ENCODE results near the gene TMUB1.

TMUB1 gene

GRCh38 chr7:151086802-151087244 is 3.5 kb upstream of the TMUB1 start:
- Histone ChIP-seq H3K4me1 (ENCODE audit: control insufficient read depth in 5 of 5, insufficient read depth in 5 of 5, low read length in 5 of 5) (peaks cover 20 to 78% (median 73%) of the 10 kb centered on the region in 5 donors), H3K36me3 (ENCODE audit: control insufficient read depth in 5 of 5, insufficient read depth in 5 of 5, low read length in 5 of 5) (peaks cover 0 to 1% (median 0%) of the 10 kb centered on the region in 5 donors)

GRCh38 chr7:151085691-151086620 is 2.7 kb upstream of the TMUB1 start, which contains the start of gene AGAP3:
AGAP3 (plus strand) TSS chr7:151086475; CDS start chr7:151086742, 267 bp downstream.
- Histone ChIP-seq H3K9me3 (ENCODE audit: control insufficient read depth in 5 of 5, low read length in 5 of 5) (no peaks in the 10 kb centered on the region), H3K9ac (ENCODE audit: low read length in 5 of 5) (peak within 1 kb of the TSS; percentile 38 to 93 (median 77)), H3K4me1 (ENCODE audit: control insufficient read depth in 5 of 5, insufficient read depth in 5 of 5, low read length in 5 of 5) (peaks cover 13 to 78% (median 73%) of the 10 kb centered on the region in 5 donors), H3K27ac (ENCODE audit: low read depth, low read length) (peak within 1 kb of the TSS; percentile 99), H3K27me3 (ENCODE audit: control insufficient read depth in 5 of 5, insufficient read depth in 4 of 5, low read length in 5 of 5) (no peaks in the 10 kb centered on the region), H3K4me3 (ENCODE audit: low read depth in 1 of 5, low read length in 5 of 5) (peak within 1 kb of the TSS; percentile 57 to 91 (median 77)), H3K36me3 (ENCODE audit: control insufficient read depth in 5 of 5, insufficient read depth in 5 of 5, low read length in 5 of 5) (no peaks in the 10 kb centered on the region)

More at GRCh38 chr7:151086802-151087244, 3.5 kb upstream of the TMUB1 start:
- Histone ChIP-seq H3K9me3 (ENCODE audit: control insufficient read depth in 5 of 5, low read length in 5 of 5) (no peaks in the 10 kb centered on the region), H3K27ac (ENCODE audit: low read depth, low read length) (peak overlapping the region; percentile 99), H3K9ac (ENCODE audit: low read length in 5 of 5) (peak overlapping the region; percentile 38 to 93 (median 77)), H3K4me3 (ENCODE audit: low read depth in 1 of 5, low read length in 5 of 5) (peak overlapping the region; percentile 48 to 91 (median 77)), H3K27me3 (ENCODE audit: control insufficient read depth in 5 of 5, insufficient read depth in 4 of 5, low read length in 5 of 5) (no peaks in the 10 kb centered on the region)

DNA sequence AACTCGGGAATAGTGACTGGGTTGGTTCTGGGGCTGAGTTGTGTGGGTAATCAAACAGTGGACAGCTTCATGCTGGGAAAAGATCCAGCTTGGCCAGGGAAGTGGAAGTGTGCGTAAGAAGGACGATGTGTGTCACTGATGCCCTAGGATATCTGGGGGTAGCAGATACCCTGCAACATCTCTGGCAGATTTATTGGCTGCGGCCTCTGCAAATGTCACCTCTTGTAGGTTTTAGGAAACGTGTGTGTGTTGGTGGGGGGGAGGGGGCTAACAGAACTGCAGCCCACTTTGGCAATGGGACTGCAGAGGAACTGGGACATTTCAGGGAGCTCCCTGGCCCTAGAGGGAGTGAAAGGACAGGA is 2.0 kb upstream of the TMUB1 start:
- Histone ChIP-seq H3K9ac (ENCODE audit: low read length in 5 of 5) (peak overlapping the region in 4 of 5 donors; percentile 32 to 76 (median 69)), H3K4me1 (ENCODE audit: control insufficient read depth in 5 of 5, insufficient read depth in 5 of 5, low read length in 5 of 5) (peaks cover 12 to 75% (median 69%) of the 10 kb centered on the region in 5 donors), H3K4me3 (ENCODE audit: low read depth in 1 of 5, low read length in 5 of 5) (peak overlapping the region in 4 of 5 donors; percentile 57 to 72 (median 63)), H3K36me3 (ENCODE audit: control insufficient read depth in 5 of 5, insufficient read depth in 5 of 5, low read length in 5 of 5) (no peaks in the 10 kb centered on the region), H3K27me3 (ENCODE audit: control insufficient read depth in 5 of 5, insufficient read depth in 4 of 5, low read length in 5 of 5) (no peaks in the 10 kb centered on the region), H3K9me3 (ENCODE audit: control insufficient read depth in 5 of 5, low read length in 5 of 5) (no peaks in the 10 kb centered on the region), H3K27ac (ENCODE audit: low read depth, low read length) (peak overlapping the region; percentile 84)

DNA sequence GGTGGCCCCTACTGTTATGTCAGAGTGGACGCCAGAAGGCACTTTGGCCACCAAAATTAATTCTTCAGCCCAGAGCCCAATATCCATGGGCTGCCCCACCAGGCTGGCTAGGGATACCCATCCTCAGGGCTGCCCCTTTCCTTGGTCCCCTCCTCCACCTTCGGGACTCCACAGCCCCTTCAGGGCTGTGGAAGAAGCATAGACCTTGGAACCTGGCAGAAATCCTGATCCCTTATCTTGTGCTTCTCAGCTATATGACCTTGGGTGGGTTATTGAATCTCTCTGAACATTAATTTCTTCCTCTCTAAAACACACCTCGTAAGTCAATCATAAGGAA is 499 bp upstream of the TMUB1 start:
- Histone ChIP-seq H3K27me3 (ENCODE audit: control insufficient read depth in 5 of 5, insufficient read depth in 4 of 5, low read length in 5 of 5) (no peaks in the 10 kb centered on the region), H3K9me3 (ENCODE audit: control insufficient read depth in 5 of 5, low read length in 5 of 5) (no peaks in the 10 kb centered on the region), H3K4me1 (ENCODE audit: control insufficient read depth in 5 of 5, insufficient read depth in 5 of 5, low read length in 5 of 5) (peaks cover 8 to 75% (median 67%) of the 10 kb centered on the region in 5 donors), H3K4me3 (ENCODE audit: low read depth in 1 of 5, low read length in 5 of 5) (peak overlapping the region; percentile 10 to 95 (median 71)), H3K27ac (ENCODE audit: low read depth, low read length) (no peak overlapping the region), H3K36me3 (ENCODE audit: control insufficient read depth in 5 of 5, insufficient read depth in 5 of 5, low read length in 5 of 5) (peaks cover 0 to 4% (median 0%) of the 10 kb centered on the region in 5 donors), H3K9ac (ENCODE audit: low read length in 5 of 5) (peak overlapping the region in 2 of 5 donors; percentile 28 to 30)

- peaks cover 0 to 7% (median 0%) of the 10 kb centered on the region in 5 donors for H3K36me3 ChIP-seq (ENCODE audit: control insufficient read depth in 5 of 5, insufficient read depth in 5 of 5, low read length in 5 of 5)
- H3K9ac ChIP-seq (ENCODE audit: low read length in 5 of 5): peak overlapping the region; percentile 38 to 86 (median 82)
- H3K27me3 ChIP-seq (ENCODE audit: control insufficient read depth in 5 of 5, insufficient read depth in 4 of 5, low read length in 5 of 5): no peaks in the 10 kb centered on the region
- H3K27ac ChIP-seq (ENCODE audit: low read depth, low read length): peak overlapping the region; percentile 94
- H3K4me1 ChIP-seq (ENCODE audit: control insufficient read depth in 5 of 5, insufficient read depth in 5 of 5, low read length in 5 of 5): peaks cover 4 to 72% (median 61%) of the 10 kb centered on the region in 5 donors
- H3K9me3 ChIP-seq (ENCODE audit: control insufficient read depth in 5 of 5, low read length in 5 of 5): no peaks in the 10 kb centered on the region
- peak overlapping the region; percentile 66 to 95 (median 80) for H3K4me3 ChIP-seq (ENCODE audit: low read depth in 1 of 5, low read length in 5 of 5)
These were observed 887 bp downstream of the TMUB1 start for GRCh38 chr7:151082141-151083070.

- peak overlapping the region; percentile 94 for H3K27ac ChIP-seq (ENCODE audit: low read depth, low read length)
- H3K36me3 ChIP-seq (ENCODE audit: control insufficient read depth in 5 of 5, insufficient read depth in 5 of 5, low read length in 5 of 5): peaks cover 0 to 12% (median 6%) of the 10 kb centered on the region in 5 donors
- H3K9ac ChIP-seq (ENCODE audit: low read length in 5 of 5): peak overlapping the region in 4 of 5 donors; percentile 65 to 86 (median 83)
- no peaks in the 10 kb centered on the region for H3K27me3 ChIP-seq (ENCODE audit: control insufficient read depth in 5 of 5, insufficient read depth in 4 of 5, low read length in 5 of 5)
- H3K4me1 ChIP-seq (ENCODE audit: control insufficient read depth in 5 of 5, insufficient read depth in 5 of 5, low read length in 5 of 5): peaks cover 4 to 67% (median 58%) of the 10 kb centered on the region in 5 donors
- H3K4me3 ChIP-seq (ENCODE audit: low read depth in 1 of 5, low read length in 5 of 5): peak overlapping the region in 4 of 5 donors; percentile 53 to 95 (median 84)
- no peaks in the 10 kb centered on the region for H3K9me3 ChIP-seq (ENCODE audit: control insufficient read depth in 5 of 5, low read length in 5 of 5)
These were observed 1.9 kb downstream of the TMUB1 start for GRCh38 chr7:151081170-151082101.

DNA sequence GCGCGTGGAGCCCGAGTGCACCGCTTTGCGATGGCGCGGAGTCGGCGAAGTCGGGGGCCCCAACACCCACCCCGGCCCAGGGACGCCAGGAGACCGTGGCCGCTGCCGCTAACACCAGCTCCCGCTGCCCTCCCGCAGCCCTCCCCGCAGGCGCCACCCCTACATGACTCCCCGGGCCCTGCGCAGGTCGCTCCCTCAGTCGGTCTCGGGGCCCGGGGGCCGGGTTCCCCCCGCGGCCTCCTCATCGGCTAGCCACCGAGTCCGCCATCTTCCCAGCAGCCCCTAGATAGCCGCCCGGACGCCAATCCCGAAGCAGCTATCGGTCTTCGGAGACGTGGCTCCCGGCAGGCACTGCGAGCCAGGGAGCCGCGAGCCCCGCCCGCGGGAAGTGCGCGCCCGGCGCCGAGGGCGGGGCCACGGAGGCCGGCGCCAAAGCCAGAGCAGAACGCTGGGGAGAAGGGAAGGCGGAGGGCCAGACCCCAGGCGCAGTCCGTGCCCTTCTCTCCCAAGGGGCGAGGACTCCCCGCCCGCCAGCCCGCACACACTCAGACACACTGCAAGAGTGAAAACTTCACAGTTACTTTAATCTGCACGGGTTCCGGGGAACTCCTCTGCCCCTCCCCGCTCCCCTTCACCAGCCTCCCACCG is 2.6 kb downstream of the TMUB1 start, which contains the start of gene FASTK:
Gene FASTK, minus strand, starts transcription at position 288 of the 648 bp plus-strand sequence. Its CDS starts 43 bp downstream, at position 245.
- H3K4me3 ChIP-seq (ENCODE audit: low read depth in 1 of 5, low read length in 5 of 5): peak within 1 kb of the TSS; percentile 80 to 95 (median 83)
- H3K4me1 ChIP-seq (ENCODE audit: control insufficient read depth in 5 of 5, insufficient read depth in 5 of 5, low read length in 5 of 5): peaks cover 4 to 64% (median 54%) of the 10 kb centered on the region in 5 donors
- peak within 1 kb of the TSS in 4 of 5 donors; percentile 65 to 92 (median 88) for H3K9ac ChIP-seq (ENCODE audit: low read length in 5 of 5)
- H3K9me3 ChIP-seq (ENCODE audit: control insufficient read depth in 5 of 5, low read length in 5 of 5): no peaks in the 10 kb centered on the region
- peaks cover 0 to 19% (median 12%) of the 10 kb centered on the region in 5 donors for H3K36me3 ChIP-seq (ENCODE audit: control insufficient read depth in 5 of 5, insufficient read depth in 5 of 5, low read length in 5 of 5)
- peak within 1 kb of the TSS; percentile 94 for H3K27ac ChIP-seq (ENCODE audit: low read depth, low read length)
- no peaks in the 10 kb centered on the region for H3K27me3 ChIP-seq (ENCODE audit: control insufficient read depth in 5 of 5, insufficient read depth in 4 of 5, low read length in 5 of 5)

- Histone ChIP-seq H3K9ac (ENCODE audit: low read length in 5 of 5) (peak overlapping the region in 4 of 5 donors; percentile 65 to 92 (median 88)), H3K4me3 (ENCODE audit: low read depth in 1 of 5, low read length in 5 of 5) (peak overlapping the region; percentile 80 to 95 (median 83)), H3K36me3 (ENCODE audit: control insufficient read depth in 5 of 5, insufficient read depth in 5 of 5, low read length in 5 of 5) (peaks cover 0 to 25% (median 17%) of the 10 kb centered on the region in 5 donors), H3K4me1 (ENCODE audit: control insufficient read depth in 5 of 5, insufficient read depth in 5 of 5, low read length in 5 of 5) (peaks cover 4 to 59% (median 49%) of the 10 kb centered on the region in 5 donors), H3K27ac (ENCODE audit: low read depth, low read length) (peak overlapping the region; percentile 94), H3K9me3 (ENCODE audit: control insufficient read depth in 5 of 5, low read length in 5 of 5) (no peaks in the 10 kb centered on the region), H3K27me3 (ENCODE audit: control insufficient read depth in 5 of 5, insufficient read depth in 4 of 5, low read length in 5 of 5) (no peaks in the 10 kb centered on the region)
These were observed 3.2 kb downstream of the TMUB1 start for GRCh38 chr7:151080067-151080521.

All from subcutaneous abdominal adipose tissue (tissue), 5 donors.